Thyroid gland (tissue), 4 donors: ENCODE results near the gene NUP42. TPM values are rescaled to one million over a fixed set of nuclear protein-coding genes. Genes with fewer than 3 reads are reported as not detected.

ENCODE experiments used
- DNase-seq, 2 donors: peaks; one replicate each; pipeline ENCODE4 v3.0.0-alpha.2; 2019
- H3K27ac ChIP-seq, 3 donors: fragments of 200-600 bp; sonication (generic); 1 replicate in 2 of 3; 2 replicates in 1 of 3; pipeline ENCODE4 v1.5.1; 2016 to 2019; ENCODE audit warnings: mild to moderate bottlenecking in 1 of 3, moderate library complexity in 1 of 3
- H3K27me3 ChIP-seq: fragments of 200-600 bp; sonication (generic); one replicate; pipeline ENCODE4 v1.5.1; 2019
- H3K36me3 ChIP-seq, 2 donors: fragments of 200-600 bp; sonication (generic); one replicate each; pipeline ENCODE4 v1.5.1; 2016 to 2019
- H3K4me1 ChIP-seq, 2 donors: fragments of 200-600 bp; sonication (generic); one replicate each; pipeline ENCODE4 v1.5.1; 2017 to 2019
- H3K4me3 ChIP-seq, 3 donors: fragments of 200-600 bp; sonication (generic); replicated peaks in 1 of 3; 1 replicate in 2 of 3; 2 replicates in 1 of 3; pipeline ENCODE4 v1.5.1; 2016; ENCODE audit warnings: mild to moderate bottlenecking in 1 of 3
- H3K9me3 ChIP-seq: fragments of 200-600 bp; sonication (generic); one replicate; pipeline ENCODE4 v1.5.1; 2017
- CTCF ChIP-seq, 6 experiments: fragments of 200-600 bp in 3 of 6; fragments of 450-650 bp in 3 of 6; sonication (generic) in 3 of 6; IDR thresholded peaks; one replicate each; pipeline ENCODE4 v1.5.1; 2016 to 2019; ENCODE audit warnings: antibody characterized with exemption in 6 of 6, mild to moderate bottlenecking in 2 of 6, inconsistent platforms in 1 of 6, moderate library complexity in 1 of 6
- POLR2A ChIP-seq, 2 donors: fragments of 450-650 bp; IDR thresholded peaks; one replicate each; pipeline ENCODE4 v1.6.1; 2017; ENCODE audit warnings: antibody characterized with exemption in 2 of 2, mild to moderate bottlenecking in 2 of 2, moderate library complexity in 1 of 2
- WGBS, 2 donors: methylation state at CpG; one replicate each; pipeline ENCODE4 v1.1.5; 2017; 5-methylcytosine and 5-hydroxymethylcytosine counted together
- intact Hi-C: fragments of 100-400 bp; cut with DNase I; formaldehyde crosslinking; loops from one replicate; pipeline ENCODE4 v1.15.1; 2023
- total RNA-seq, 4 donors: library from RNA; depleted of rRNA; stranded (reverse); fragments of >200 nt; gene quantifications; one replicate each; pipeline ENCODE4 v1.2.3, GENCODE V29; 2016

NUP42 gene
- total RNA-seq, 4 donors from 2014 or later: 34.2 to 55.8 (median 45.4) TPM

GRCh38 chr7:23230641-23231101 is 48.8 kb downstream of the NUP42 start:
- intact Hi-C loops: no loop called here
- Histone ChIP-seq H3K4me1 (no peaks in the 10 kb centered on the region), H3K27ac (no peak overlapping the region), H3K4me3 (no peak overlapping the region), H3K36me3 (no peaks in the 10 kb centered on the region), H3K27me3 (no peaks in the 10 kb centered on the region), H3K9me3 (no peaks in the 10 kb centered on the region)
- no peak for DNase-seq
- 73 to 74% methylated on average over 6 of the region's 6 CpGs for WGBS, 2 donors
- TF ChIP-seq POLR2A (IDR thresholded peaks at IDR 0.05): no peak
- TF ChIP-seq CTCF (IDR thresholded peaks at IDR 0.05): no peak

GRCh38 chr7:23232966-23233365 is 51.1 kb downstream of the NUP42 start:
- 85 to 94% methylated on average over 3 of the region's 3 CpGs for WGBS, 2 donors
- Histone ChIP-seq H3K4me3 (no peak overlapping the region), H3K27ac (no peak overlapping the region), H3K27me3 (no peaks in the 10 kb centered on the region), H3K4me1 (no peaks in the 10 kb centered on the region), H3K36me3 (no peaks in the 10 kb centered on the region), H3K9me3 (no peaks in the 10 kb centered on the region)
- intact Hi-C loops: no loop called here
- TF ChIP-seq POLR2A (IDR thresholded peaks at IDR 0.05) (no peak), CTCF (IDR thresholded peaks at IDR 0.05) (no peak)
- DNase-seq: no peak

GRCh38 chr7:23234569-23235296 is 52.9 kb downstream of the NUP42 start:
- Histone ChIP-seq H3K36me3 (no peaks in the 10 kb centered on the region), H3K27ac (no peak overlapping the region), H3K4me3 (no peak overlapping the region), H3K4me1 (no peaks in the 10 kb centered on the region), H3K27me3 (no peaks in the 10 kb centered on the region), H3K9me3 (no peaks in the 10 kb centered on the region)
- no peak for DNase-seq
- TF ChIP-seq POLR2A (IDR thresholded peaks at IDR 0.05): no peak
- TF ChIP-seq CTCF (IDR thresholded peaks at IDR 0.05): no peak
- intact Hi-C loops: no loop called here
- 67 to 77% methylated on average over 9 of the region's 9 CpGs for WGBS, 2 donors

- no peak for DNase-seq
- Histone ChIP-seq H3K27me3 (no peaks in the 10 kb centered on the region), H3K36me3 (no peaks in the 10 kb centered on the region), H3K4me3 (no peak overlapping the region), H3K4me1 (no peaks in the 10 kb centered on the region), H3K27ac (no peak overlapping the region), H3K9me3 (no peaks in the 10 kb centered on the region)
- no peak for TF ChIP-seq POLR2A (IDR thresholded peaks at IDR 0.05)
- TF ChIP-seq CTCF (IDR thresholded peaks at IDR 0.05): no peak
- WGBS, 2 donors: 79 to 84% methylated on average over 6 of the region's 6 CpGs
- intact Hi-C loops: no loop called here
Measured at GRCh38 chr7:23235813-23236221, 54.0 kb downstream of the NUP42 start.

GRCh38 chr7:23237000-23237399 is 55.2 kb downstream of the NUP42 start:
- DNase-seq: no peak
- intact Hi-C loops: no loop called here
- no peaks in the 10 kb centered on the region for H3K36me3 ChIP-seq
- H3K27me3 ChIP-seq: no peaks in the 10 kb centered on the region
- H3K4me1 ChIP-seq: no peaks in the 10 kb centered on the region
- WGBS, 2 donors: 95 to 96% methylated on average over 3 of the region's 3 CpGs
- no peak for TF ChIP-seq CTCF (IDR thresholded peaks at IDR 0.05)
- no peak for TF ChIP-seq POLR2A (IDR thresholded peaks at IDR 0.05)
- no peaks in the 10 kb centered on the region for H3K9me3 ChIP-seq
- no peak overlapping the region for H3K4me3 ChIP-seq
- no peak overlapping the region for H3K27ac ChIP-seq
